Sigmoid colon (tissue), 7 donors: ENCODE results near the gene LPCAT1. TPM values are rescaled to one million over a fixed set of nuclear protein-coding genes. Genes with fewer than 3 reads are reported as not detected.

ENCODE experiments used
- DNase-seq: peaks from one replicate; pipeline ENCODE4 v3.0.0-alpha.2; 2019
- H3K27ac ChIP-seq, 4 donors: fragments of 200-600 bp; sonication (generic); one replicate each; pipeline ENCODE4 v1.5.1; 2016 to 2019; ENCODE audit warnings: mild to moderate bottlenecking in 1 of 4
- H3K27me3 ChIP-seq, 3 donors: fragments of 200-600 bp; sonication (generic); one replicate each; pipeline ENCODE4 v1.5.1; 2019; ENCODE audit warnings: mild to moderate bottlenecking in 1 of 3
- H3K36me3 ChIP-seq, 4 donors: fragments of 200-600 bp; sonication (generic); one replicate each; pipeline ENCODE4 v1.5.1; 2016 to 2019
- H3K4me1 ChIP-seq, 4 donors: fragments of 200-600 bp; sonication (generic); one replicate each; pipeline ENCODE4 v1.5.1; 2017 to 2019
- H3K4me3 ChIP-seq, 4 donors: fragments of 200-600 bp; sonication (generic); one replicate each; pipeline ENCODE4 v1.5.1; 2017 to 2019; ENCODE audit warnings: mild to moderate bottlenecking in 2 of 4, moderate library complexity in 1 of 4
- H3K9me3 ChIP-seq, 4 donors: fragments of 200-600 bp in 3 of 4; sonication (generic) in 3 of 4; one replicate each; pipeline versions ENCODE4 v1.5.1 to v1.6.1; 2013 to 2019
- CTCF ChIP-seq, 4 experiments: fragments of 450-650 bp in 3 of 4; fragments of 200-600 bp in 1 of 4; IDR thresholded peaks; one replicate each; pipeline ENCODE4 v1.5.1; 2016 to 2019; ENCODE audit warnings: antibody characterized with exemption in 4 of 4, mild to moderate bottlenecking in 3 of 4, moderate library complexity in 2 of 4
- EP300 ChIP-seq, 4 donors: sonication (generic); formaldehyde crosslinking; IDR thresholded peaks; one replicate each; pipeline ENCODE4 v1.6.1; 2017; ENCODE audit warnings: antibody characterized with exemption in 4 of 4
- POLR2A ChIP-seq, 2 donors: fragments of 450-650 bp; IDR thresholded peaks; one replicate each; pipeline ENCODE4 v1.6.1; 2016; ENCODE audit warnings: antibody characterized with exemption in 2 of 2, mild to moderate bottlenecking in 2 of 2, moderate library complexity in 2 of 2
- POLR2AphosphoS5 ChIP-seq, 4 donors: sonication (generic); formaldehyde crosslinking; IDR thresholded peaks; one replicate each; pipeline ENCODE4 v1.6.1; 2017; ENCODE audit warnings: antibody characterized with exemption in 4 of 4
- WGBS, 2 donors: extraction: QIAGEN DNeasy Blood & Tissue Kit; methylation state at CpG; one replicate each; pipeline ENCODE4 v1.1.7; 2013; 5-methylcytosine and 5-hydroxymethylcytosine counted together
- intact Hi-C: fragments of 100-400 bp; cut with DNase I; formaldehyde crosslinking; loops from one replicate; pipeline ENCODE4 v1.15.1; 2023
- polyA plus RNA-seq, 3 donors: library from polyadenylated mRNA; stranded (reverse); fragments of 200-250 nt; gene quantifications; one replicate each; pipeline ENCODE4 v1.2.3, GENCODE V29; 2013
- total RNA-seq, 4 donors: library from RNA; depleted of rRNA; stranded (reverse); fragments of >200 nt; gene quantifications; one replicate each; pipeline ENCODE4 v1.1.0, GENCODE V29; 2016
- donor health status: healthy with polysubstance abuse.
- donor health status: Bipolar disorder and iron deficiency.
- donor health status: healthy.

The LPCAT1 gene
- total and polyA plus RNA-seq, 7 donors, result 4.2 to 35.1 (median 22.2) TPM

DNA sequence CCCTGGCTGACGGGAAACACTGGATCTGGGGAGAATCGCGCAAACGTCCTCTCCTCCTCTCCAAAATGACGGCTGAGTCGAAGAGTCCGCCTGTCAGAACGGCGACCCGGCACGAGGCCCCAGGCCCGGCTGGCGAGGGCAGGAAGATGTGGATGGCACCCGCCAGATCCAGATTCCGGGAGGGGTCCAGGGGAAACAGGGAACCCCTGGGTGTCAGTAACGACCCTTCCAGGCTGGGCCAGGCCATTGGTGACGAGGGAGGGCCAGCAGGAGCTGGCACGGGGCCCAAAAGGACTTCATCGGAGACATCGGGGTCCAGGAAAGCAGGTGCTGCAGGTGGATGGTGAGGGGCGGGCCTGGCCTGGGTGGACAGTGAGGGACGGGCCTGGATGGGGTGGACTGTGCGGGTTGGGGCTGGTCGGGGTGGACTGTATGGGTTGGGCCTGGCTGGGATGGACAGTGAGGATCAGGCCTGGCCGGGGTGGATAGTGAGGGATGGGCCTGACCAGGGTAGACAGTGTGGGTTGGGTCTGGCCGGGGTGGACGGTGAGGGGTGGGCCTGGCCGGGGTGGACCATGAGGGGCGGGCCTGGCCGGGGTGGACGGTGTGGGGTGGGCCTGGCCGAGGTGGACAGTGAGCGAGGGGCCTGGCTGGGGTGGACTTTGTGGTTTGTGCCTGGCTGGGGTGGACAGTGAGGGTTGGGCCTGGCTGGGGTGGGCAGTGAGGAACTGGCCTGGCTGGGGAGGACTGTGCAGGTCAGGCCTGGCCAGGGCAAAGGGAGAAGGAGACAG is 92.5 kb downstream of the LPCAT1 start:
- peak; percentile 60 for DNase-seq
- no peak for TF ChIP-seq EP300 (IDR thresholded peaks at IDR 0.05)
- TF ChIP-seq CTCF (IDR thresholded peaks at IDR 0.05), result no peak
- no peak for TF ChIP-seq POLR2AphosphoS5 (IDR thresholded peaks at IDR 0.05)
- TF ChIP-seq POLR2A (IDR thresholded peaks at IDR 0.05), result no peak
- H3K4me1 ChIP-seq, result no peaks in the 10 kb centered on the region
- H3K27ac ChIP-seq, result no peak overlapping the region
- H3K27me3 ChIP-seq, result no peaks in the 10 kb centered on the region
- no peak overlapping the region for H3K4me3 ChIP-seq
- 90 to 91% methylated on average over 33 of the region's 33 CpGs for WGBS, 2 donors
- no peaks in the 10 kb centered on the region for H3K36me3 ChIP-seq
- H3K9me3 ChIP-seq, result peaks cover 10 to 27% (median 14%) of the 10 kb centered on the region in 4 donors
- intact Hi-C loops, result no loop called here

DNA sequence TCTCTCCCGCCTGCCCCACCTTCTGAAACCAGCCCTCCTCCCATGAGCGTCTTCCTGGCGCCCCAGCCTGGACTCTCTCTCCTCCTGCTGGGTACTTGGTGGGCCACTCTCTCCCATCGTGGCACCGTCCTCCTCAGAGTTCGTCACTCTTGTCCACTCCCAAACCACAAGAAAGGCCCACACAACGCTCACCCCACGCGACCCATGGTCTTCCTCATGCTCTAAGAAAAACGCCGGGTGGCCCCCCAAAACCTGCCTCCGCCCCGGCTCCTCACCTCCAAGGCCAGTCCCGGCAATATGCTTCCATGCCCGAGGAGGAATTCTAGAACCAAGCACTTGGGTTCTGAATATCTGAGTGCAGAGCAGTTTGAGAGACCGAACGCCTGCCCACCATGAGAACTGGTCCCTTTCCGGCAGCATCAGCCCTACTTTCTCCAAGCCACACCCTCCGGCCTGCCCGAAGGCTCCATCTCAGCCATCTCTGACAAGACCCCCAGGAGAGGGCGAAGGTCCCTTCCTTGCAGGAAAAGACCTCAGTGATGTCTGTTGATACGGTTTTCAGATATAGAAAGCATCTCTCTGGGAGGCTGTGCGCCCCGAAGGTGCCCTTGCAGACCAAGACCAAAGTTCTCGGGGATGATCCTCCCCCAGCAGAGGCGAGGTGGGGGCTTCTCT is 93.5 kb downstream of the LPCAT1 start:
- intact Hi-C loops, result no loop called here
- no peak overlapping the region for H3K27ac ChIP-seq
- 85 to 89% methylated on average over 26 of the region's 26 CpGs for WGBS, 2 donors
- H3K4me1 ChIP-seq, result no peaks in the 10 kb centered on the region
- no peaks in the 10 kb centered on the region for H3K27me3 ChIP-seq
- H3K36me3 ChIP-seq, result no peaks in the 10 kb centered on the region
- no peak for TF ChIP-seq POLR2AphosphoS5 (IDR thresholded peaks at IDR 0.05)
- no peak for TF ChIP-seq CTCF (IDR thresholded peaks at IDR 0.05)
- TF ChIP-seq POLR2A (IDR thresholded peaks at IDR 0.05), result no peak
- no peak for TF ChIP-seq EP300 (IDR thresholded peaks at IDR 0.05)
- peak; percentile 48 for DNase-seq
- H3K4me3 ChIP-seq, result no peak overlapping the region
- peaks cover 10 to 34% (median 14%) of the 10 kb centered on the region in 4 donors for H3K9me3 ChIP-seq

DNA sequence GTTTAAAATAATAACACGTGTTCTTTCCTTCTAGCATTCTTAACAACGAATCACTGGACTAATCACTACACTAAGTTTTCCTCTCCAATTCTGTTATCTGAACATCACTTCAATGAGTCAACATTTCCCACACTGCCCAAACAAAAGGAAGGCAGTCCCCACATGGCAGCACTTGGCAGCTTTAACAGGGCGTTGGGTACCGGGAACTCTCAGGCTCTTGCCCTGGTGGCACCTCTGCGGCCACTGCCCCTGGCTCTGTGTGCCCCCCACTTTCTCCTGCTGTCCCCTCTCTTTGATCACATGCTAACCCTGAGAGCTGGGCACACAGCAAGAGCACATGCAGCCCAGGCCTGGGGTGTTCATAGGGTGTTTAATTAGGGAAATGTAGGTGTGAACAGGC is 94.3 kb downstream of the LPCAT1 start:
- peaks cover 10 to 34% (median 14%) of the 10 kb centered on the region in 4 donors for H3K9me3 ChIP-seq
- H3K4me1 ChIP-seq, result no peaks in the 10 kb centered on the region
- H3K36me3 ChIP-seq, result no peaks in the 10 kb centered on the region
- H3K27me3 ChIP-seq, result no peaks in the 10 kb centered on the region
- DNase-seq, result peak; percentile 9
- intact Hi-C loops, result no loop called here
- 90 to 93% methylated on average over 5 of the region's 5 CpGs for WGBS, 2 donors
- no peak overlapping the region for H3K4me3 ChIP-seq
- TF ChIP-seq POLR2AphosphoS5 (IDR thresholded peaks at IDR 0.05) (no peak), CTCF (IDR thresholded peaks at IDR 0.05) (no peak), EP300 (IDR thresholded peaks at IDR 0.05) (no peak), POLR2A (IDR thresholded peaks at IDR 0.05) (no peak)
- H3K27ac ChIP-seq, result no peak overlapping the region

GRCh38 chr5:1429066-1429465 is 94.7 kb downstream of the LPCAT1 start:
- peak; percentile 43 for DNase-seq
- TF ChIP-seq POLR2AphosphoS5 (IDR thresholded peaks at IDR 0.05), result no peak
- no peak for TF ChIP-seq CTCF (IDR thresholded peaks at IDR 0.05)
- TF ChIP-seq POLR2A (IDR thresholded peaks at IDR 0.05), result no peak
- TF ChIP-seq EP300 (IDR thresholded peaks at IDR 0.05), result no peak
- H3K27ac ChIP-seq, result no peak overlapping the region
- H3K4me3 ChIP-seq, result no peak overlapping the region
- intact Hi-C loops, result no loop called here
- 86 to 88% methylated on average over 7 of the region's 7 CpGs for WGBS, 2 donors
- H3K36me3 ChIP-seq, result no peaks in the 10 kb centered on the region
- H3K27me3 ChIP-seq, result no peaks in the 10 kb centered on the region
- H3K9me3 ChIP-seq, result peaks cover 10 to 34% (median 14%) of the 10 kb centered on the region in 4 donors
- H3K4me1 ChIP-seq, result no peaks in the 10 kb centered on the region
